Fibroblast of lung (primary cell): ENCODE data around the gene TYMS.

Experiments
- CTCF ChIP-seq, 2 donors: IDR thresholded peaks in 1 of 2; conservative IDR thresholded peaks in 1 of 2; 1 replicate in 1 of 2; 2 replicates in 1 of 2; pipeline ENCODE4 v1.5.1; 2011 to 2012; ENCODE audit warnings: low read length in 2 of 2, control low read depth in 1 of 2, inconsistent platforms in 1 of 2, low read depth in 1 of 2, mild to moderate bottlenecking in 1 of 2
- EZH2 ChIP-seq: IDR thresholded peaks from 2 replicates; pipeline ENCODE4 v1.5.1; 2012; ENCODE audit warnings: low read length, control low read depth, mild to moderate bottlenecking; ENCODE audit errors: missing control alignments

GRCh38 chr18:622289-622688 lies 35.2 kb upstream of the TYMS start:
- TF ChIP-seq CTCF (conservative IDR thresholded peaks at IDR 0.05 in 1 of 2, IDR thresholded peaks at IDR 0.05 in 1 of 2; ENCODE audit: low read depth in 1 of 2, low read length in 2 of 2) = no peak
- TF ChIP-seq EZH2 = no peak
